ENCODE data around the gene PRRG4.
A peak's percentile ranks its signal among the peaks of the same experiment; 100 is the strongest.
"Not testable (repeated sequence)": the region's sequence is repeated elsewhere in the genome, so short reads cannot be mapped to it uniquely, and the experiment has no call there.

PRRG4 gene

GRCh38 chr11:32817181-32817851 is 12.4 kb upstream of the PRRG4 start:
- no peaks in the 10 kb centered on the region for H3K36me3 ChIP-seq (ENCODE audit: control insufficient read depth, insufficient read depth, low read length)
- no peaks in the 10 kb centered on the region for H3K4me1 ChIP-seq (ENCODE audit: control insufficient read depth, insufficient read depth, low read length)
- no peak overlapping the region for H3K9ac ChIP-seq (ENCODE audit: low read length)
- H3K27me3 ChIP-seq (ENCODE audit: control insufficient read depth, insufficient read depth, low read length): no peaks in the 10 kb centered on the region
- H3K4me3 ChIP-seq (ENCODE audit: low read depth, low read length): no peak overlapping the region
- H3K9me3 ChIP-seq (ENCODE audit: control insufficient read depth, insufficient read depth, low read depth, low read length): no peaks in the 10 kb centered on the region
- H3K27ac ChIP-seq (ENCODE audit: low read depth, low read length): no peak overlapping the region

- Histone ChIP-seq H3K36me3 (ENCODE audit: control insufficient read depth, insufficient read depth, low read length) (no peaks in the 10 kb centered on the region), H3K4me1 (ENCODE audit: control insufficient read depth, insufficient read depth, low read length) (no peaks in the 10 kb centered on the region), H3K4me3 (ENCODE audit: low read depth, low read length) (no peak overlapping the region), H3K27ac (ENCODE audit: low read depth, low read length) (no peak overlapping the region), H3K9me3 (ENCODE audit: control insufficient read depth, insufficient read depth, low read depth, low read length) (no peaks in the 10 kb centered on the region), H3K9ac (ENCODE audit: low read length) (no peak overlapping the region), H3K27me3 (ENCODE audit: control insufficient read depth, insufficient read depth, low read length) (no peaks in the 10 kb centered on the region)
These were observed 11.9 kb upstream of the PRRG4 start for GRCh38 chr11:32817852-32818183.

- H3K27me3 ChIP-seq (ENCODE audit: control insufficient read depth, insufficient read depth, low read length): no peaks in the 10 kb centered on the region
- no peak overlapping the region for H3K27ac ChIP-seq (ENCODE audit: low read depth, low read length)
- H3K9me3 ChIP-seq (ENCODE audit: control insufficient read depth, insufficient read depth, low read depth, low read length): no peaks in the 10 kb centered on the region
- no peak overlapping the region for H3K9ac ChIP-seq (ENCODE audit: low read length)
- no peaks in the 10 kb centered on the region for H3K4me1 ChIP-seq (ENCODE audit: control insufficient read depth, insufficient read depth, low read length)
- H3K36me3 ChIP-seq (ENCODE audit: control insufficient read depth, insufficient read depth, low read length): no peaks in the 10 kb centered on the region
- H3K4me3 ChIP-seq (ENCODE audit: low read depth, low read length): no peak overlapping the region
These were observed 10.5 kb upstream of the PRRG4 start for GRCh38 chr11:32819187-32819586.

- H3K9ac ChIP-seq (ENCODE audit: low read length): no peak overlapping the region
- H3K4me1 ChIP-seq (ENCODE audit: control insufficient read depth, insufficient read depth, low read length): no peaks in the 10 kb centered on the region
- H3K36me3 ChIP-seq (ENCODE audit: control insufficient read depth, insufficient read depth, low read length): no peaks in the 10 kb centered on the region
- no peak overlapping the region for H3K4me3 ChIP-seq (ENCODE audit: low read depth, low read length)
- H3K9me3 ChIP-seq (ENCODE audit: control insufficient read depth, insufficient read depth, low read depth, low read length): no peaks in the 10 kb centered on the region
- no peaks in the 10 kb centered on the region for H3K27me3 ChIP-seq (ENCODE audit: control insufficient read depth, insufficient read depth, low read length)
- no peak overlapping the region for H3K27ac ChIP-seq (ENCODE audit: low read depth, low read length)
These were observed 9.2 kb upstream of the PRRG4 start for GRCh38 chr11:32820497-32820896.

GRCh38 chr11:32821517-32821916 is 8.2 kb upstream of the PRRG4 start:
- no peaks in the 10 kb centered on the region for H3K27me3 ChIP-seq (ENCODE audit: control insufficient read depth, insufficient read depth, low read length)
- no peaks in the 10 kb centered on the region for H3K4me1 ChIP-seq (ENCODE audit: control insufficient read depth, insufficient read depth, low read length)
- H3K36me3 ChIP-seq (ENCODE audit: control insufficient read depth, insufficient read depth, low read length): no peaks in the 10 kb centered on the region
- no peak overlapping the region for H3K27ac ChIP-seq (ENCODE audit: low read depth, low read length)
- H3K9me3 ChIP-seq (ENCODE audit: control insufficient read depth, insufficient read depth, low read depth, low read length): no peaks in the 10 kb centered on the region
- H3K4me3 ChIP-seq (ENCODE audit: low read depth, low read length): no peak overlapping the region
- H3K9ac ChIP-seq (ENCODE audit: low read length): no peak overlapping the region

GRCh38 chr11:32821917-32822560 is 7.7 kb upstream of the PRRG4 start:
- Histone ChIP-seq H3K9ac (ENCODE audit: low read length) (no peak overlapping the region), H3K36me3 (ENCODE audit: control insufficient read depth, insufficient read depth, low read length) (no peaks in the 10 kb centered on the region), H3K27ac (ENCODE audit: low read depth, low read length) (no peak overlapping the region), H3K4me1 (ENCODE audit: control insufficient read depth, insufficient read depth, low read length) (no peaks in the 10 kb centered on the region), H3K4me3 (ENCODE audit: low read depth, low read length) (no peak overlapping the region), H3K9me3 (ENCODE audit: control insufficient read depth, insufficient read depth, low read depth, low read length) (no peaks in the 10 kb centered on the region), H3K27me3 (ENCODE audit: control insufficient read depth, insufficient read depth, low read length) (no peaks in the 10 kb centered on the region)

- not testable (repeated sequence) for H3K36me3 ChIP-seq (ENCODE audit: control insufficient read depth, insufficient read depth, low read length); H3K27ac ChIP-seq (ENCODE audit: low read depth, low read length); H3K27me3 ChIP-seq (ENCODE audit: control insufficient read depth, insufficient read depth, low read length); H3K9ac ChIP-seq (ENCODE audit: low read length); H3K4me1 ChIP-seq (ENCODE audit: control insufficient read depth, insufficient read depth, low read length); H3K4me3 ChIP-seq (ENCODE audit: low read depth, low read length); H3K9me3 ChIP-seq (ENCODE audit: control insufficient read depth, insufficient read depth, low read depth, low read length)
These were observed 6.1 kb upstream of the PRRG4 start for GRCh38 chr11:32823617-32824016.

GRCh38 chr11:32826113-32826512 is 3.6 kb upstream of the PRRG4 start:
- Histone ChIP-seq H3K36me3 (ENCODE audit: control insufficient read depth, insufficient read depth, low read length) (no peaks in the 10 kb centered on the region), H3K9ac (ENCODE audit: low read length) (no peak overlapping the region), H3K27ac (ENCODE audit: low read depth, low read length) (no peak overlapping the region), H3K4me3 (ENCODE audit: low read depth, low read length) (no peak overlapping the region), H3K4me1 (ENCODE audit: control insufficient read depth, insufficient read depth, low read length) (no peaks in the 10 kb centered on the region), H3K9me3 (ENCODE audit: control insufficient read depth, insufficient read depth, low read depth, low read length) (no peaks in the 10 kb centered on the region), H3K27me3 (ENCODE audit: control insufficient read depth, insufficient read depth, low read length) (peaks cover 33% of the 10 kb centered on the region)

- Histone ChIP-seq H3K4me1 (ENCODE audit: control insufficient read depth, insufficient read depth, low read length) (no peaks in the 10 kb centered on the region), H3K27me3 (ENCODE audit: control insufficient read depth, insufficient read depth, low read length) (peaks cover 41% of the 10 kb centered on the region), H3K36me3 (ENCODE audit: control insufficient read depth, insufficient read depth, low read length) (no peaks in the 10 kb centered on the region), H3K4me3 (ENCODE audit: low read depth, low read length) (no peak overlapping the region), H3K9ac (ENCODE audit: low read length) (no peak overlapping the region), H3K27ac (ENCODE audit: low read depth, low read length) (no peak overlapping the region), H3K9me3 (ENCODE audit: control insufficient read depth, insufficient read depth, low read depth, low read length) (no peaks in the 10 kb centered on the region)
These were observed 2.5 kb upstream of the PRRG4 start for GRCh38 chr11:32827276-32827675.

GRCh38 chr11:32829157-32829679 is 509 bp upstream of the PRRG4 start:
- Histone ChIP-seq H3K9ac (ENCODE audit: low read length) (no peak overlapping the region), H3K27ac (ENCODE audit: low read depth, low read length) (no peak overlapping the region), H3K36me3 (ENCODE audit: control insufficient read depth, insufficient read depth, low read length) (no peaks in the 10 kb centered on the region), H3K9me3 (ENCODE audit: control insufficient read depth, insufficient read depth, low read depth, low read length) (no peaks in the 10 kb centered on the region), H3K27me3 (ENCODE audit: control insufficient read depth, insufficient read depth, low read length) (peaks cover 41% of the 10 kb centered on the region), H3K4me3 (ENCODE audit: low read depth, low read length) (peak overlapping the region; percentile 63), H3K4me1 (ENCODE audit: control insufficient read depth, insufficient read depth, low read length) (no peaks in the 10 kb centered on the region)

- no peak overlapping the region for H3K27ac ChIP-seq (ENCODE audit: low read depth, low read length)
- no peaks in the 10 kb centered on the region for H3K4me1 ChIP-seq (ENCODE audit: control insufficient read depth, insufficient read depth, low read length)
- H3K9me3 ChIP-seq (ENCODE audit: control insufficient read depth, insufficient read depth, low read depth, low read length): no peaks in the 10 kb centered on the region
- no peaks in the 10 kb centered on the region for H3K36me3 ChIP-seq (ENCODE audit: control insufficient read depth, insufficient read depth, low read length)
- H3K9ac ChIP-seq (ENCODE audit: low read length): peak overlapping the region; percentile 20
- peak overlapping the region; percentile 63 for H3K4me3 ChIP-seq (ENCODE audit: low read depth, low read length)
- peaks cover 41% of the 10 kb centered on the region for H3K27me3 ChIP-seq (ENCODE audit: control insufficient read depth, insufficient read depth, low read length)
These were observed 649 bp downstream of the PRRG4 start for GRCh38 chr11:32830413-32830738.
